ENCODE measurements around the gene GET4. TPM values are rescaled to one million over a fixed set of nuclear protein-coding genes. Genes with fewer than 3 reads are reported as not detected.

The GET4 gene
- total and polyA plus RNA-seq, 2 of the 4 experiments (the other 2 are of a cell fraction): 11.3 to 30.9 TPM

GRCh38 chr7:903921-904755 is 27.8 kb downstream of the GET4 start:
- no peak overlapping the region for H3K27ac ChIP-seq (ENCODE audit: insufficient read depth, low read length)
- TF ChIP-seq CEBPB (IDR thresholded peaks at IDR 0.05; ENCODE audit: low read depth, low read length) (no peak), MAZ (IDR thresholded peaks at IDR 0.05; ENCODE audit: borderline replicate concordance, low read depth, low read length) (no peak), MAFK (IDR thresholded peaks at IDR 0.05; ENCODE audit: low read depth, low read length) (no peak), USF2 (IDR thresholded peaks at IDR 0.05; ENCODE audit: low read depth, low read length) (no peak), SMC3 (IDR thresholded peaks at IDR 0.05; ENCODE audit: low read depth, low read length) (no peak), RCOR1 (IDR thresholded peaks at IDR 0.05; ENCODE audit: insufficient replicate concordance, low read length) (no peak), ELK1 (IDR thresholded peaks at IDR 0.05; ENCODE audit: borderline replicate concordance, low read depth, low read length) (no peak), CTCF (conservative IDR thresholded peaks at IDR 0.05; ENCODE audit: low read depth, low read length) (no peak), POLR2A (IDR thresholded peaks at IDR 0.05; ENCODE audit: low read depth, low read length) (no peak), MXI1 (IDR thresholded peaks at IDR 0.05; ENCODE audit: borderline replicate concordance, low read depth, low read length) (no peak), BHLHE40 (IDR thresholded peaks at IDR 0.05; ENCODE audit: low read depth, low read length) (no peak)
- no peak overlapping the region for H3K4me2 ChIP-seq (ENCODE audit: low read depth, low read length)
- H3K4me1 ChIP-seq (ENCODE audit: control insufficient read depth, insufficient read depth, low read length): peaks cover 9% of the 10 kb centered on the region
- no peak overlapping the region for H3K9ac ChIP-seq (ENCODE audit: low read depth, low read length)
- no TSS peak for BruUV-seq (replicated peaks)
- WGBS, 2 experiments (ENCODE audit: extremely low coverage in 2 of 2, insufficient read length in 1 of 2): 86% methylated on average over 5 of the region's 37 CpGs; no CpG with 5 or more reads in 1 of the 2 experiments
- peak overlapping the region; percentile 77 for H2AFZ ChIP-seq (replicated peaks; ENCODE audit: low read length, poor library complexity)
- ATAC-seq (ENCODE audit: low read depth) (no peak), DNase-seq (no peak)
- no peak overlapping the region for H3K23ac ChIP-seq (ENCODE audit: low read depth, low read length)
- H4K5ac ChIP-seq (ENCODE audit: low read depth, low read length): no peak overlapping the region
- no peaks in the 10 kb centered on the region; the same call in 1 of the 2 replicates for H3K27me3 ChIP-seq (ENCODE audit: control insufficient read depth, insufficient read depth, low read length)
- dilution Hi-C loops (cut with HindIII; ENCODE audit: low sequenced_read_pairs, unreplicated experiment) (no loop called here), in situ Hi-C loops (cut with MboI; ENCODE audit: low sequenced_read_pairs) (no loop called here), intact Hi-C loops (cut with micrococcal nuclease) (loop anchor here (10.0 kb wide), 1 partner anchor 141 kb away; the partner anchor contains the start of gene GPR146)
- CTCF ChIA-PET: no interaction called here
- POLR2A ChIA-PET (ENCODE audit: unreplicated experiment): no interaction called here
- no peak overlapping the region for H2BK20ac ChIP-seq (ENCODE audit: low read depth, low read length)
- no peak overlapping the region for H3K4me3 ChIP-seq (ENCODE audit: insufficient read depth, low read depth, low read length)
- no peak overlapping the region for H3K18ac ChIP-seq (ENCODE audit: low read depth, low read length)
- H3K79me1 ChIP-seq (ENCODE audit: low read depth in 1 of 2, low read length in 2 of 2): no peaks in the 10 kb centered on the region
- no peak overlapping the region for H2BK15ac ChIP-seq (ENCODE audit: low read depth, low read length)
- H3K14ac ChIP-seq (replicated peaks; ENCODE audit: low read depth, low read length): 0 out of 2 replicates have a peak overlapping the region, but pooled peaks have one; percentile 59
- H3K9me3 ChIP-seq (ENCODE audit: control insufficient read depth, insufficient read depth, low read length): no peaks in the 10 kb centered on the region
- no peak overlapping the region for H3K56ac ChIP-seq (ENCODE audit: extremely low read depth, insufficient read depth, low read length)
- no peaks in the 10 kb centered on the region; the same call in 1 of the 2 replicates for H4K20me1 ChIP-seq (ENCODE audit: insufficient read depth, low read length)
- H2AK9ac ChIP-seq (replicated peaks; ENCODE audit: low read depth, low read length, poor library complexity): peak overlapping the region; percentile 83
- H4K8ac ChIP-seq (ENCODE audit: low read depth in 2 of 2, low read length in 2 of 2): peak overlapping the region in 1 of 2 experiments; percentile 52; a peak in 2 of 4 replicates
- H4K91ac ChIP-seq (ENCODE audit: insufficient read depth, low read depth, low read length): peak overlapping the region; percentile 52
- no peak overlapping the region for H2BK5ac ChIP-seq (ENCODE audit: low read depth, low read length, poor library complexity, severe bottlenecking)
- no peaks in the 10 kb centered on the region for H3K36me3 ChIP-seq (ENCODE audit: control insufficient read depth, insufficient read depth, low read length)
- no peaks in the 10 kb centered on the region for H3K9me1 ChIP-seq (ENCODE audit: insufficient read depth, low read length)
- H2AK5ac ChIP-seq (ENCODE audit: low read depth, low read length): peak overlapping the region; percentile 66
- H3K4ac ChIP-seq (ENCODE audit: low read depth, low read length): peak overlapping the region; percentile 69; the same call in 1 of the 2 replicates
- peak overlapping the region; percentile 48 for H2BK120ac ChIP-seq (ENCODE audit: low read depth, low read length)

Data from IMR-90 (cell line).